Measurements from ENCODE around the gene PARP12.

DNA sequence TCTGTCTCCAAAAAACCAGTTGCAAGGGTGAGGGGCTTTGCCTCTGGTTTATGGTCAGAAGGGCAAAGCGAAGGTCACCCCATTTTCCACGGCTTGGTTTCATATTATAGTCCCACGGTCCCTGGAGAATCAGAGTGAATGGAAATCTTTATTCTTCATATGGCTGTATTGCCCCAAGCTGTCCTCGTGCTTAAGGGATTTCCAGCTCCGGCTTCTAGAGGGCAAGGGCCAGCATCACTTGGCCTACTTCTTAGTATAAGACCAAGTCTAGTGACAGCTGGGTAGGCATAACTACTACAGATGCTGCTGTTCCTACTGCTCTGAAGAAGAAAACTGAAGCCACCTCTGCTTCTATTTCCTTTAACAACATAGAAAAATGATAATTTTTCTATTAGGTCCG, 63.2 kb downstream of the PARP12 start:
- no peak for TF ChIP-seq POLR2A (IDR thresholded peaks at IDR 0.05; ENCODE audit: insufficient read depth in 1 of 2, low read depth in 2 of 2, low read length in 2 of 2)
- no peak for TF ChIP-seq REST (IDR thresholded peaks at IDR 0.05; ENCODE audit: borderline replicate concordance in 1 of 2, low read depth in 1 of 2, low read length in 2 of 2)
- TF ChIP-seq SUZ12 (IDR thresholded peaks at IDR 0.05; ENCODE audit: low read depth, low read length) = no peak
- TF ChIP-seq FOXM1 (CRISPR knock-in tag; IDR thresholded peaks at IDR 0.05) = no peak
